Right ventricle myocardium inferior (tissue), 1 donor: ENCODE data around the gene UBE2C. TPM values are rescaled to one million over a fixed set of nuclear protein-coding genes. Genes with fewer than 3 reads are reported as not detected.
"Not testable (repeated sequence)": the region's sequence is repeated elsewhere in the genome, so short reads cannot be mapped to it uniquely, and the experiment has no call there.

ENCODE experiments used
- ATAC-seq: fragments of 200-7000 bp; cut with Tn5 transposase; one replicate; pipeline ENCODE4 v1.9.1; 2020; ENCODE audit warnings: mild to moderate bottlenecking, moderate library complexity
- DNase-seq: peaks from one replicate; pipeline ENCODE4 v3.0.0; 2021; ENCODE audit errors: missing footprints
- intact Hi-C: fragments of 100-400 bp; cut with DNase I; formaldehyde crosslinking; loops from one replicate; pipeline ENCODE4 v1.11.0; 2022
- long read RNA-seq: library from polyadenylated mRNA; unstranded; transcript quantifications from one replicate; pipeline ENCODE4 v2.0.0, GENCODE V29; 2021
- total RNA-seq: library from RNA; stranded (reverse); fragmentation: NEBNext Ultra II Directional; extraction: Animal tissue kit (Norgen Biotek cat#: 25700); gene quantifications from one replicate; pipeline ENCODE4 v1.2.1, GENCODE V29; 2021
- donor health status: DM: no; HTN: yes; CAD: no; lungs with severe emphysema.

Gene UBE2C
- total RNA-seq: 1.7 TPM
- long read RNA-seq, partial matches to known transcripts: 0 of 2 reads
- long read RNA-seq, other reads (novel, unspliced or antisense): 0 of 2 reads

- peak; percentile 99 for ATAC-seq
- peak; percentile 97 for DNase-seq
- intact Hi-C loops: no loop called here
Measured at GRCh38 chr20:45812157-45813005, at the start of gene UBE2C. TSS of gene UBE2C (plus strand) at chr20:45812644. CDS start at chr20:45812696, 52 bp downstream.

DNA sequence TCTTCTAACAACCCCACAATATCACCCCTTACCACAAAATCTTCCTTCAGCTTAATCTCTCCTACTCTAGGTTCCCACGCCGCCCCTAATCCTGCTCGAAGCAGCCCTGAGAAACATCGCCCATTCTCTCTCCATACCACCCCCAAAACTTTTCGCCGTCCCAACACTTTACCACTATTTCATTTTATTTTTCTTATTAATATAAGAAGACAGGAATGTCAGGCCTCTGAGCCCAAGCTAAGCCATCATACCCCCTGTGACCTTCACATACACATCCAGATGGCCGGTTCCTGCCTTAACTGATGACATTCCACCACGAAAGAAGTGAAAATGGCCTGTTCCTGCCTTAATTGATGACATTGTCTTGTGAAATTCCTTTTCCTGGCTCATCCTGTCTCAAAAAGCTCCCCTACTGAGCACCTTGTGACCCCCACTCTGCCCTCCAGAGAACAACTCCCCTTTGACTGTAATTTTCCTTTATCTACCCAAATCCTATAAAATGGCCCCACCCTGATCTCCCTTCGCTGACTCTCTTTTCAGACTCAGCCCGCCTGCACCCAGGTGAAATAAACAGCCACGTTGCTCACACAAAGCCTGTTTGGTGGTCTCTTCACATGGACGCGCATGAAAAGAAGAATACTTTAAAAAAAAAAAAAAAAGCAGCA lies 47.7 kb upstream of the UBE2C start:
- intact Hi-C loops, ATAC-seq: not testable (repeated sequence)

GRCh38 chr20:45765307-45765875 lies 47.1 kb upstream of the UBE2C start:
- intact Hi-C loops: no loop called here
- ATAC-seq (no peak), DNase-seq (no peak)

More for the DNA sequence above, 47.7 kb upstream of the UBE2C start:
- not testable (repeated sequence) for DNase-seq

- ATAC-seq (no peak), DNase-seq (no peak)
- intact Hi-C loops: no loop called here
Measured at GRCh38 chr20:45765980-45766379, 46.5 kb upstream of the UBE2C start.

DNA sequence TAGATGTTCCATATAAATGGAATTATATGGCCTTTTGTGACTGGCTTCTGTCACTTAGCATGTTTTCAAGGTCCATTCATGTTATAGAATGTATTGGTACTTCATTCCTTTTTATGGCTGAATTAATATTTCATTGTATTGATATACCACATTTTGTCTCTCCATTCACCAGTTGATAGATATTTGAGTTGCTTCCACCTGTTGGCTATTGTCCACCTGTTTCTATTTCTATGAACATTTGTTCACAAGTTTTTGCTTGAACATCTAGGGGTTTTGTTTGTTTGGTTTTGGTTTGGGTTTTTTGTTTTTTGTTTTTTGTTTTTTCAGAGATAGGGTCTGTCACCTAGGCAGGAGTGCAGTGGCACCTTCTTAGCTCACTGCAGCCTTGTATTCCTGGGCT lies 44.0 kb upstream of the UBE2C start:
- DNase-seq (no peak), ATAC-seq (no peak)
- intact Hi-C loops: no loop called here

DNA sequence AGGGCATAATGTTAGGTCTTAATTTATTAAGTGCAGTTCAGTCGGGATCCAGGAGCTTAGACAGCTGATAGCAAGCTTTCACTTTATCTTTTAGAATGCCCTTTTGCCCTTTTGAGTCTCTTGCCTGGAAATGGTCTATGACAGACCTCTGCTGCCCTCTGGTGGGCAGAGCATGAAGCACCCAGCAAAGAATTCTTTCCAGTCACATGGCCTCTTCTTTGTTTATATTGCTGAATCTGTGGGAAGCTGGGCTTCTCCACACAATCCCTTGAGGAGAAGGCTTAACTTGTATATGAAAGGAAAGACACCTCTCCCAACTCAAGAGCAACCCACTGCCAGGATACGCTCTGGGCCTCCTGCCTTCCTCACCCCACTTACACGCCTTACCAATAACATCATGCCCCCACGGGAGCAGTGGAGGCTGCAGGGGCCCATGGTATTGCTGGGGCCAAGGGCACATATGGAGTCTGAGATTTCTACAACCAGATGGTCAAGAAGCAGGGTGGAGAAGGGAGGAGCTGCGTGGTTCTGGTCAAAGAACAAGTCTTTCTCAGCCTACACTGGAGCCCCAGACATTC lies 41.2 kb upstream of the UBE2C start:
- peak; percentile 73 for ATAC-seq
- no peak for DNase-seq
- intact Hi-C loops: loop anchor here (2.0 to 10.0 kb wide), 2 partner anchors 336 to 452 kb away; no protein-coding TSS in a partner anchor

GRCh38 chr20:45772693-45773092 lies 39.8 kb upstream of the UBE2C start:
- intact Hi-C loops: loop anchor here (10.0 kb wide), 1 partner anchor 338 kb away; no protein-coding TSS in a partner anchor
- DNase-seq (no peak), ATAC-seq (no peak)

GRCh38 chr20:45774945-45775344 lies 37.5 kb upstream of the UBE2C start:
- intact Hi-C loops: loop anchor here (10.0 kb wide), 1 partner anchor 340 kb away; no protein-coding TSS in a partner anchor
- no peak for DNase-seq
- ATAC-seq: no peak

DNA sequence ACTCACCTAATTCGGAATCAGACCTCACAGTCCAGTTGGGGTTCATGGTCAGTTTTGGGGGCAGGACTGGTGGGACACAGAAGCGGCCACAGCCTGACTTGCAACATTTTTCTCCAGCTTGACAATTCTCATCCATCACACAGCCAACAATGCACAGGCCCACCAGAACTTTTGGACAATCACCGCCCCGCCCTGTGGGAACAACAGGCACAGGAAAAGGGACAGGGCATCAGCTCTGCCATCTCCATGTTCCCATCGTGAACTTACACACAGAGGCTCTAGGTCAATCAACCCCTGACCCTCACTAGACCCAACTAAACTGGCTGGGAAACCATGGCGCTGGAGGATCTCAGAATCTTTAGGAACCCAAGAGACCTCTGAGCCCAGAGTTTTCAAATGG lies 37.0 kb upstream of the UBE2C start:
- ATAC-seq: no peak
- no peak for DNase-seq
- intact Hi-C loops: loop anchor here (10.0 kb wide), 1 partner anchor 341 kb away; no protein-coding TSS in a partner anchor

- DNase-seq (no peak), ATAC-seq (no peak)
- intact Hi-C loops: loop anchor here (10.0 kb wide), 1 partner anchor 342 kb away; no protein-coding TSS in a partner anchor
Measured at GRCh38 chr20:45776931-45777330, 35.5 kb upstream of the UBE2C start.

DNA sequence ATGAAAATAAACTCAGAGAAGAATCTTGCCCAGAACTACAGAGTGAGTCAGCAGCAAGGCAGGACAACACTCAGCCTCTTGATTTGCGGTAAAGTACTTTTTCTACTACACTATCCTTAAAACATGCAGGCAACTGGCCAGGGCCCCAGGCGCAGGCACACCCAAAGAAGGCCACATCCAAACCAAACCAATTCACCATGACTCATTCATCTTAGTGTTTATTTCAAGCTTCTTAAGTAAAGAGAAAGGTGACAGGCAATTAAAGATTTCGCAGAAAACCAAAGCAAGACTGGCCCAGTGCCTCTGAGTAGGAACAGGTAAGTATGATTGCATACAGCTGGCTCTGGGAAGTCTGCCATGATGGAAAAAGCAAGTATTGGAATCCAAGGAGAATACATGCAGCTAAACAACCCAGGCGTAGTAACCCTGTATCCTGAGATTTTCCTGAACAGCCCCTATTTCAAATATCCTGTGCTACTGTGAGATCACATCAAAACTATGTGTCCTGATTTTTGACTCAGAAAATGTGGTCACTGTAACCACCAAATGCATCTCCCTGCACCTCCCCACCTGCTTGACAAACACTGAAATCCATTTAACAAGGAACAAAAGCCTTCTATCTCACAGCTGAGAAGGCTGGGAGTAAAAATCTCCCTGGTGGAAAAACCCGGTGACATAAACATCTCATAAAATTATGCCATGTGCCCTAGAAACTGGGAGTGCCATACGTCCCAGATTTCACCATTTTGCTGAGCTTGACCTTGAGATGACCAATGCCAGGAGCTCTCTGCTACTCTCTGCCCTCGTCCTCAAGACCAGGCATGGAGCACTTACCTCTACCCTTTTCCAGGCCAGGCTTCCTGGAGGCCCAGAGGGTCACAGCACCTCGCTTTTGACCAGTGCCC lies 33.2 kb upstream of the UBE2C start:
- intact Hi-C loops: loop anchor here (10.0 kb wide), 1 partner anchor 344 kb away; no protein-coding TSS in a partner anchor
- peak; percentile 93 for ATAC-seq
- DNase-seq: peak; percentile 87

DNA sequence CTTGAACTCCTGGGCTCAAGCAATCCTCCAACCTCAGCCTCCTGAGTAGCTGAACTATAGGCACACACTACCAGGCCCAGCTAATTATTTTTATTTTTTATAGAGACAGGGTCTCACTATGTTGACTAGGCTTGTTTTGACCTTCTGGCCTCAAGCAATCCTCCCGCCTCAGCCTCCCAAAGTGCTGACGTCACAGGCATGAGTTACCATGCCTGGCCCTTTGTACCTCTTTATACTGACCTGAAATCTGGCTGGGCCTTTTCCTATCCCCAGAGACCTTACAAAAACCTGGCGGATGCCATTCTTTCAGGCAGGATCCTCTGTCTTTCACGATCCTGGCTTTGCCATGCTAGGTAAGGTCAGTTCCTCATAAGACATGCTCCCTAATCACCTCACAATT lies 32.3 kb upstream of the UBE2C start:
- ATAC-seq (no peak), DNase-seq (no peak)
- intact Hi-C loops: no loop called here

GRCh38 chr20:45781391-45781931 lies 31.0 kb upstream of the UBE2C start:
- ATAC-seq (no peak), DNase-seq (no peak)
- intact Hi-C loops: no loop called here

DNA sequence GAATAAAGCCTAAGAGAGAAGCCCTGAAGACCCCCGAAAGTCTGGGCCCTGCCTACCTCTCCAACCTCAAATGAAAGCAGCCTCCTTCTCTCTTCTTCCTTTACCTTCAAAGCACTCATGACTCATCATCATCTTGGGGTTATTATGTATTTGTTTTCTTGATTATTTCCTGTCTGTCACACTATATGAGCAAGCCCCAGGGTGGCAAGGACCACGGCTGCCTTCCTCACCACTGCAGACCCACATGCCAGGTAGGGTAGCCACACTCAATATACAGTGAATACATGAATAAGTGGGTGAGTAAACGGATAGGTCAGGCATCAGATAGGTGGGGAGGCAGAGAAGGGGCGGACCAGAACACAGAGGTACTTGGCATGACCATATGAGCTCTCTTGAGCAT lies 29.6 kb upstream of the UBE2C start:
- intact Hi-C loops: no loop called here
- no peak for DNase-seq
- no peak for ATAC-seq

DNA sequence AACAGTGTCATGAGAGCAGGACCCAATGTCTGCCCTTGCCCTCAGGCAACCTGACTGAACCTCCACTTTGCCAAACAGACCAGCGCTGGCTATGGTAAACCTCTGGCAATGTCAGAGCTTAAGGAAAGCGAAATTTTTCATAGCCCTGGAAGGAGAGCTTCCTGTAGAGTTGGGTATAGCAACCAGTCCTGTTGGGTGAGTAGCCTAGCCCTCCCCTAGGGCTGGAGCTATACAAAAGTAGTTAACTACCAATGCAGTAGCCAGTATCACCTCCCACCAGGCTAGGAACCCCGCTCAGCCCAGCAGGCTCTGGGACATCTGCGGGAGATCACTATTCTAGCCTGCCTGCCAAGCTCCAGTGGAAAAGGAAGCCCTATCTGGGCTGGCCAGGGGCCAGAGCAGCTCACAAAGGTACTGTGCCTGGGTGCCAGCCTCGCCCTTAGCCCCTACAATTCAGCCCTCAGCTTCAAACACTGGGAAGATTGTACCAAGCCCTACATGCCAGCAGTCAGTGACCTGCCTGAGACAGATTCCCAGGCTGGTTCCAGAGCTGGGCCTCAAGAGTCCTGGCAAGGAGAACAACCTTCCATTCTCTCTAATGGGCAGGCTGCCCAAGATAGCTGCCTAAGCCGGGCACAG lies 28.7 kb upstream of the UBE2C start:
- intact Hi-C loops: no loop called here
- ATAC-seq: peak; percentile 59

DNA sequence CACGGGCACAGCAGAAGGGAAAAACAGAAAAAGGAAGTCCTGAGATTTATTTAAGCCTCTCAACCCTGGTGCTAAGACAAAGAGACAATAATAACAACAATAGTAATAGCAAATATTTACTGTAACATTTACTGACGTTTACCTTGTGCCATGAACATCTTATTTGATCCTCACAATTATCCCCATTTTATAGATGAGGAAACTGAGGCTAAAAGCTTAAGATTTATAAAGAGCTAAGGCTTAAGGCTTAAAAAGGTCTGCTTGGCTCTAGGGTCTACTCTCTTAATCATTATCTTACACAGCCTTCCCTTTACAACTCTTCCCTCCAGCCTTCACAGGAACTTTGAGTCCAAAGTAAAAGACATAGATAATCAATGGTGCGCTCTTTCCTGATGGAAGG lies 24.1 kb upstream of the UBE2C start:
- ATAC-seq (no peak), DNase-seq (no peak)
- intact Hi-C loops: no loop called here

More for the DNA sequence above, 28.7 kb upstream of the UBE2C start:
- no peak for DNase-seq
